MM.1S (cell line): ENCODE measurements around the gene ANKS1B.

Source experiments
- DNase-seq: peaks from one replicate; pipeline ENCODE4 v3.0.0-alpha.2; 2015
- H2AFZ ChIP-seq: fragments of 300-600 bp; sonication (generic); 2 replicates; pipeline ENCODE4 v1.6.0; 2016; ENCODE audit warnings: antibody characterized with exemption, low read length
- H3F3A ChIP-seq: fragments of 300-600 bp; sonication (generic); 2 replicates; pipeline ENCODE4 v1.6.1; 2016; ENCODE audit warnings: mild to moderate bottlenecking, antibody characterized with exemption, low read length, moderate library complexity, mixed read lengths; ENCODE audit not compliant: insufficient read depth
- H3K27ac ChIP-seq: fragments of 300-600 bp; sonication (generic); 2 replicates; pipeline ENCODE4 v1.5.1; 2016; ENCODE audit warnings: mild to moderate bottlenecking, low read length
- H3K27me3 ChIP-seq: fragments of 300-600 bp; sonication (generic); replicated peaks from 2 replicates; pipeline ENCODE4 v1.6.0; 2016; ENCODE audit warnings: low read length; ENCODE audit not compliant: insufficient read depth
- H3K36me3 ChIP-seq: fragments of 300-600 bp; sonication (generic); replicated peaks from 2 replicates; pipeline ENCODE4 v1.6.1; 2016; ENCODE audit warnings: mild to moderate bottlenecking, low read length, mixed read lengths; ENCODE audit not compliant: insufficient read depth
- H3K4me1 ChIP-seq: fragments of 300-600 bp; sonication (generic); 2 replicates; pipeline ENCODE4 v1.6.1; 2016; ENCODE audit warnings: low read length, mixed read lengths
- H3K4me2 ChIP-seq: fragments of 300-600 bp; sonication (generic); 2 replicates; pipeline ENCODE4 v1.6.0; 2016; ENCODE audit warnings: low read depth, low read length
- H3K4me3 ChIP-seq: fragments of 300-600 bp; sonication (generic); 2 replicates; pipeline ENCODE4 v1.5.1; 2016; ENCODE audit warnings: low read length, mixed read lengths
- H3K79me2 ChIP-seq: fragments of 300-600 bp; sonication (generic); 2 replicates; pipeline ENCODE4 v1.6.1; 2016; ENCODE audit warnings: mixed run types, low read length, mixed read lengths
- H3K9ac ChIP-seq: fragments of 300-600 bp; sonication (generic); 2 replicates; pipeline ENCODE4 v1.6.1; 2016; ENCODE audit warnings: low read length, mixed read lengths
- H3K9me2 ChIP-seq: fragments of 300-600 bp; sonication (generic); replicated peaks from 2 replicates; pipeline ENCODE4 v1.6.1; 2016; ENCODE audit warnings: mild to moderate bottlenecking, low read length, mixed read lengths; ENCODE audit not compliant: insufficient read depth
- H3K9me3 ChIP-seq: fragments of 300-600 bp; sonication (generic); replicated peaks from 2 replicates; pipeline ENCODE4 v1.6.1; 2016; ENCODE audit warnings: mild to moderate bottlenecking, low read length, mixed read lengths; ENCODE audit not compliant: insufficient read depth
- H4K20me1 ChIP-seq: fragments of 300-600 bp; sonication (generic); 2 replicates; pipeline ENCODE4 v1.6.1; 2016; ENCODE audit warnings: mild to moderate bottlenecking, low read length, moderate library complexity, mixed read lengths; ENCODE audit not compliant: insufficient read depth
- EZH2 ChIP-seq: fragments of 300-600 bp; sonication (generic); optimal IDR thresholded peaks from 2 replicates; pipeline ENCODE3; 2017; ENCODE audit warnings: low read depth, mild to moderate bottlenecking, antibody characterized with exemption, low read length, mixed read lengths
- EZH2phosphoT487 ChIP-seq: fragments of 300-600 bp; sonication (generic); IDR thresholded peaks from 2 replicates; pipeline ENCODE4 v1.6.1; 2018; ENCODE audit warnings: antibody characterized with exemption, low read length
- TF ChIP-seq, protein P1 (sequence below): fragments of 300-600 bp; sonication (generic); IDR thresholded peaks from 2 replicates; pipeline ENCODE4 v1.5.1; 2016; ENCODE audit warnings: antibody characterized with exemption, low read length, mixed read lengths

Gene ANKS1B

GRCh38 chr12:98799146-98799810, 1185.5 kb downstream of the ANKS1B start:
- Histone ChIP-seq H3K4me3 (no peak overlapping the region), H4K20me1 (no peaks in the 10 kb centered on the region), H3K9me3 (no peaks in the 10 kb centered on the region), H3K27me3 (no peaks in the 10 kb centered on the region), H3K79me2 (no peaks in the 10 kb centered on the region), H3K9ac (no peak overlapping the region), H3K27ac (no peak overlapping the region), H3K4me2 (no peak overlapping the region), H2AFZ (no peak overlapping the region), H3K9me2 (no peaks in the 10 kb centered on the region), H3K36me3 (no peaks in the 10 kb centered on the region), H3F3A (no peaks in the 10 kb centered on the region), H3K4me1 (no peaks in the 10 kb centered on the region)
- TF ChIP-seq EZH2phosphoT487: no peak
- no peak for TF ChIP-seq EZH2
- TF ChIP-seq, protein P1, sequence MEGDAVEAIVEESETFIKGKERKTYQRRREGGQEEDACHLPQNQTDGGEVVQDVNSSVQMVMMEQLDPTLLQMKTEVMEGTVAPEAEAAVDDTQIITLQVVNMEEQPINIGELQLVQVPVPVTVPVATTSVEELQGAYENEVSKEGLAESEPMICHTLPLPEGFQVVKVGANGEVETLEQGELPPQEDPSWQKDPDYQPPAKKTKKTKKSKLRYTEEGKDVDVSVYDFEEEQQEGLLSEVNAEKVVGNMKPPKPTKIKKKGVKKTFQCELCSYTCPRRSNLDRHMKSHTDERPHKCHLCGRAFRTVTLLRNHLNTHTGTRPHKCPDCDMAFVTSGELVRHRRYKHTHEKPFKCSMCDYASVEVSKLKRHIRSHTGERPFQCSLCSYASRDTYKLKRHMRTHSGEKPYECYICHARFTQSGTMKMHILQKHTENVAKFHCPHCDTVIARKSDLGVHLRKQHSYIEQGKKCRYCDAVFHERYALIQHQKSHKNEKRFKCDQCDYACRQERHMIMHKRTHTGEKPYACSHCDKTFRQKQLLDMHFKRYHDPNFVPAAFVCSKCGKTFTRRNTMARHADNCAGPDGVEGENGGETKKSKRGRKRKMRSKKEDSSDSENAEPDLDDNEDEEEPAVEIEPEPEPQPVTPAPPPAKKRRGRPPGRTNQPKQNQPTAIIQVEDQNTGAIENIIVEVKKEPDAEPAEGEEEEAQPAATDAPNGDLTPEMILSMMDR: no peak
- no peak for DNase-seq

DNA sequence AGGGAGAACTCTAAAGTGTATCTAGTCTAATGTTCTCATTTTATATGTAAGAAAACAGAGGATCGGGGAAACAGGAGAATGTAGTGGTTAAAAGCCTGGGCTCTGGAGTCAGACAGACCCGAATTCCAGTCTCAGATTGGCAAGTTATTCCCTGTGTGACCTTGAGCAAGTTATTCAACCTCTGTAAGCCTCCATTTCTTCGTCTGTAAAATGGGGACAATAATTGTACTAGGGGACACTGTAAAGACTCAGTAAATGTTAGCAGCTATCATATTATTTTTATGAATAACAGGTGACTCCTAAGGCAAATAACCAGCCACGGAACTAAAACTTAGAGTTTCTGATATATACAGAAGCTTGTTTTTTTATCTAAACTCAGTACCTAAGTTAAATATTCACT, 1187.5 kb downstream of the ANKS1B start:
- no peaks in the 10 kb centered on the region for H3F3A ChIP-seq
- TF ChIP-seq, protein P1: no peak
- TF ChIP-seq EZH2: no peak
- no peak for TF ChIP-seq EZH2phosphoT487

DNA sequence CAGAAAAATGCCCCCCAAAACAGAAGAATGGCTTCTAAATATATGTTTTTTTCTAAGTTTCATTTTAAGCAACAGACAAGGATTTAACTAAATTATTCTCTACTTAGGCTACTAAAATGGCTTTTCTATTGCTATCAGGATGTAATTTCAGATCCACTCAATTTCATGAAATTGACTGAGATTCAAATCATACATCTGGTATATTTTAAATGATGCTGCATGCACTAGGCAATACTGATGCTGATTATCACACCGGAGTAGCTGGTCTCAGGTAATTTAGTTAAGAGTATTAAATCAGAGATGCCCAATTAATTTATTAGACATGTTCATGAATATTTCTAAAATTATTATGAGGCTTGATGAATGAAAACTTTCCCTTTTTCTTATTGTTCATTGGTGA, 1188.0 kb downstream of the ANKS1B start:
- Histone ChIP-seq H3K79me2 (no peaks in the 10 kb centered on the region), H3K9me3 (no peaks in the 10 kb centered on the region), H3K4me2 (no peak overlapping the region), H3K27ac (no peak overlapping the region), H3K4me3 (no peak overlapping the region), H2AFZ (no peak overlapping the region), H3K9me2 (no peaks in the 10 kb centered on the region), H3K36me3 (no peaks in the 10 kb centered on the region), H3K9ac (no peak overlapping the region), H3K27me3 (no peaks in the 10 kb centered on the region), H3K4me1 (no peaks in the 10 kb centered on the region), H4K20me1 (no peaks in the 10 kb centered on the region), H3F3A (no peaks in the 10 kb centered on the region)
- DNase-seq: no peak
- TF ChIP-seq, protein P1: no peak
- TF ChIP-seq EZH2 (no peak), EZH2phosphoT487 (no peak)

More for the DNA sequence above, 1187.5 kb downstream of the ANKS1B start:
- no peaks in the 10 kb centered on the region for H3K36me3 ChIP-seq
- H3K9me3 ChIP-seq: no peaks in the 10 kb centered on the region
- H3K79me2 ChIP-seq: no peaks in the 10 kb centered on the region
- H3K4me2 ChIP-seq: no peak overlapping the region
- H4K20me1 ChIP-seq: no peaks in the 10 kb centered on the region
- H2AFZ ChIP-seq: no peak overlapping the region
- H3K4me1 ChIP-seq: no peaks in the 10 kb centered on the region
- no peak overlapping the region for H3K27ac ChIP-seq
- no peak overlapping the region for H3K9ac ChIP-seq
- H3K27me3 ChIP-seq: no peaks in the 10 kb centered on the region
- no peaks in the 10 kb centered on the region for H3K9me2 ChIP-seq
- H3K4me3 ChIP-seq: no peak overlapping the region
- no peak for DNase-seq
